GM03348 (cell line): ENCODE results near the gene COL23A1.

Experiments
- DNase-seq: peaks from one replicate; pipeline ENCODE4 v3.0.0; 2012; ENCODE audit warnings: low spot score

Gene COL23A1

GRCh38 chr5:178457471-178457870 is 132.7 kb downstream of the COL23A1 start:
- DNase-seq, result no peak

- no peak for DNase-seq
These were observed 134.7 kb downstream of the COL23A1 start for GRCh38 chr5:178455480-178455835.

- DNase-seq, result no peak
These were observed 135.2 kb downstream of the COL23A1 start for GRCh38 chr5:178454821-178455479.

- DNase-seq, result no peak
These were observed 135.9 kb downstream of the COL23A1 start for GRCh38 chr5:178454303-178454702.

GRCh38 chr5:178453224-178453623 is 137.0 kb downstream of the COL23A1 start:
- no peak for DNase-seq

GRCh38 chr5:178450121-178451028 is 139.8 kb downstream of the COL23A1 start:
- DNase-seq, result no peak

- DNase-seq, result no peak
These were observed 140.8 kb downstream of the COL23A1 start for GRCh38 chr5:178449163-178450070.

GRCh38 chr5:178445534-178445933 is 144.7 kb downstream of the COL23A1 start:
- no peak for DNase-seq

GRCh38 chr5:178442405-178443257 is 147.6 kb downstream of the COL23A1 start:
- DNase-seq, result no peak

- no peak for DNase-seq
These were observed 148.5 kb downstream of the COL23A1 start for GRCh38 chr5:178441486-178442270.

GRCh38 chr5:178440181-178440580 is 150.0 kb downstream of the COL23A1 start:
- no peak for DNase-seq

- DNase-seq, result no peak
These were observed 150.6 kb downstream of the COL23A1 start for GRCh38 chr5:178439493-178440180.

- DNase-seq, result no peak
These were observed 151.4 kb downstream of the COL23A1 start for GRCh38 chr5:178438796-178439195.

- no peak for DNase-seq
These were observed 152.7 kb downstream of the COL23A1 start for GRCh38 chr5:178437386-178438075.

- DNase-seq, result no peak
These were observed 153.8 kb downstream of the COL23A1 start for GRCh38 chr5:178436326-178436940.

GRCh38 chr5:178435321-178436238 is 154.6 kb downstream of the COL23A1 start:
- DNase-seq, result no peak

- DNase-seq, result no peak
These were observed 155.3 kb downstream of the COL23A1 start for GRCh38 chr5:178434851-178435250.
